ENCODE measurements around the gene RAG1.

- TF ChIP-seq GATA2 (CRISPR knock-in tag; IDR thresholded peaks at IDR 0.05) (no peak), TAF1 (IDR thresholded peaks at IDR 0.05; ENCODE audit: borderline replicate concordance, low read depth, low read length) (no peak), MAX (IDR thresholded peaks at IDR 0.05; ENCODE audit: low read depth) (no peak), POLR2AphosphoS5 (IDR thresholded peaks at IDR 0.05; ENCODE audit: low read depth, low read length) (no peak), CTCF (IDR thresholded peaks at IDR 0.05) (no peak), RFX5 (IDR thresholded peaks at IDR 0.05; ENCODE audit: low read length) (no peak), PBX3 (IDR thresholded peaks at IDR 0.05) (no peak), YY1 (IDR thresholded peaks at IDR 0.05; ENCODE audit: low read depth) (no peak), TCF12 (IDR thresholded peaks at IDR 0.05) (no peak), EP300 (IDR thresholded peaks at IDR 0.05; ENCODE audit: borderline replicate concordance in 1 of 2, low read depth in 1 of 2, low read length in 1 of 2) (no peak), ZBTB33 (IDR thresholded peaks at IDR 0.05; ENCODE audit: borderline replicate concordance, low read depth) (no peak), MXI1 (IDR thresholded peaks at IDR 0.05; ENCODE audit: low read depth, low read length) (no peak)
Measured at GRCh38 chr11:36623494-36623893, 55.7 kb downstream of the RAG1 start.

All from SK-N-SH (cell line).